Measurements from ENCODE around the gene HEXIM1.
A peak's percentile ranks its signal among the peaks of the same experiment; 100 is the strongest.

Gene HEXIM1

DNA sequence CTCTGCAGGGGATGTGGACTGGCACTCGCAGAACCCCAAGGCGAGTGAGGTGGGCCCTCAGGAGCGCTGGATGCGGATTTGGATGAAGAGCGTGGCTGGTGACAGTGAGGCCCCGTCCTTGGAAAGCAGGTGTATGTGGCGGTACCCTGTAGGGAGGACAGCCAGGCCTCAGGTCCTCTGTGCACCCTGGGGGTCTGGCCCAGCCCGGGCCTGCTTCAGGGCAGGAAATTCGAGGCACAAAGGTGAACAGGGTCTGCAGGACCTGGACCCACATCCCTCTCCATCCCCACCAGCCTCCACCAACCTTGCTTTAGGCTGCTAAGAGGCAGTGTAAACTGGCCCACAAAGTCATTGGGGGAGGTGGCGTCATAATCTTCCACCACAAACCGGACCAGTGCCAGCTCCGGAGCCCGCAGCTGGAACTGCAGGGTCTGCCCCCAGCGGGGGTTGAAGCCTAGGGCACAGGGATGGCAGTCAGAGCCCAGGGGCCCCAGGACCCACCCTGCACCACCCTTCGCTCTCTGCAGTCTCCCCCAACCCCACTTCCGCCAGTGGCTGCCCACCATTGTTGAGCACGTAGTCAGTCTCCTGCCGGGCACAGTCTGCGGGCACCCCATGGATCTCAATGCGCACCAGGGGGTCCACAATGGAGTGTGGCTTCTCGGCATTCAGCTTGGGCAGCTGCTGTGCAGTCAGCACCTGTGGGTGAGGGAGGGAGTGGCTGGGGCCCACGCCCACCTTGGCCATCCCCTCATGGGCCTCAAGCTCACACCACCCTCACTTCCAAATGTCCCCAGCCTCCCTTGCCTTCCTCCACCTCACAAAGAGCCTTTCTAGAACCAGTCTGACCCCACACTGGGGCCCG is 35.5 kb upstream of the HEXIM1 start:
- CTCF ChIA-PET: interaction anchor here (0.9 kb wide), 1 partner anchor 23 kb away, joined by 3 read pairs; the partner anchor contains the start of gene ACBD4
- H3K27ac ChIP-seq: peak overlapping the region; percentile 81
- TF ChIP-seq, protein P1, sequence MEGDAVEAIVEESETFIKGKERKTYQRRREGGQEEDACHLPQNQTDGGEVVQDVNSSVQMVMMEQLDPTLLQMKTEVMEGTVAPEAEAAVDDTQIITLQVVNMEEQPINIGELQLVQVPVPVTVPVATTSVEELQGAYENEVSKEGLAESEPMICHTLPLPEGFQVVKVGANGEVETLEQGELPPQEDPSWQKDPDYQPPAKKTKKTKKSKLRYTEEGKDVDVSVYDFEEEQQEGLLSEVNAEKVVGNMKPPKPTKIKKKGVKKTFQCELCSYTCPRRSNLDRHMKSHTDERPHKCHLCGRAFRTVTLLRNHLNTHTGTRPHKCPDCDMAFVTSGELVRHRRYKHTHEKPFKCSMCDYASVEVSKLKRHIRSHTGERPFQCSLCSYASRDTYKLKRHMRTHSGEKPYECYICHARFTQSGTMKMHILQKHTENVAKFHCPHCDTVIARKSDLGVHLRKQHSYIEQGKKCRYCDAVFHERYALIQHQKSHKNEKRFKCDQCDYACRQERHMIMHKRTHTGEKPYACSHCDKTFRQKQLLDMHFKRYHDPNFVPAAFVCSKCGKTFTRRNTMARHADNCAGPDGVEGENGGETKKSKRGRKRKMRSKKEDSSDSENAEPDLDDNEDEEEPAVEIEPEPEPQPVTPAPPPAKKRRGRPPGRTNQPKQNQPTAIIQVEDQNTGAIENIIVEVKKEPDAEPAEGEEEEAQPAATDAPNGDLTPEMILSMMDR (conservative IDR thresholded peaks at IDR 0.05; ENCODE audit: low read depth): no peak
- POLR2A ChIA-PET (ENCODE audit: low non-redundant PET): no interaction called here
- DNase-seq (ENCODE audit: low spot score): no peak

DNA sequence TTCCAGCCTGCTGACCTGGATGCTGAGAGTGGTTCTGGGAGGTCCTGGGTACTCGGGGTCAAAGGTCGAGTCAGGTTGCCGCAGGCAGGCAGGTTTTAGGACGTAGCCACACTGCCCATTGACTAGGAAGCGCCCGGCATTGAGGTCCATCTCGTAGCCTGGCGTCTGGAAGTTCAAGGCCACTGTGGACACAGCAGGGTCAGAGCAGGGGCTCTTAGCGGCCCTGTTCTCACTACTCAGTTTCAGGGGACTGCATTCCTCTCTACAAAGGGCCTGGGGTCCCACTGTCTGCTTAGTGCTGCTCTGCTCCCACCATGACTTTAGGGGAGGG is 34.9 kb upstream of the HEXIM1 start:
- TF ChIP-seq, protein P1 (conservative IDR thresholded peaks at IDR 0.05; ENCODE audit: low read depth): no peak
- CTCF ChIA-PET: no interaction called here
- peak overlapping the region; percentile 81 for H3K27ac ChIP-seq
- DNase-seq (ENCODE audit: low spot score): no peak
- POLR2A ChIA-PET (ENCODE audit: low non-redundant PET): no interaction called here

DNA sequence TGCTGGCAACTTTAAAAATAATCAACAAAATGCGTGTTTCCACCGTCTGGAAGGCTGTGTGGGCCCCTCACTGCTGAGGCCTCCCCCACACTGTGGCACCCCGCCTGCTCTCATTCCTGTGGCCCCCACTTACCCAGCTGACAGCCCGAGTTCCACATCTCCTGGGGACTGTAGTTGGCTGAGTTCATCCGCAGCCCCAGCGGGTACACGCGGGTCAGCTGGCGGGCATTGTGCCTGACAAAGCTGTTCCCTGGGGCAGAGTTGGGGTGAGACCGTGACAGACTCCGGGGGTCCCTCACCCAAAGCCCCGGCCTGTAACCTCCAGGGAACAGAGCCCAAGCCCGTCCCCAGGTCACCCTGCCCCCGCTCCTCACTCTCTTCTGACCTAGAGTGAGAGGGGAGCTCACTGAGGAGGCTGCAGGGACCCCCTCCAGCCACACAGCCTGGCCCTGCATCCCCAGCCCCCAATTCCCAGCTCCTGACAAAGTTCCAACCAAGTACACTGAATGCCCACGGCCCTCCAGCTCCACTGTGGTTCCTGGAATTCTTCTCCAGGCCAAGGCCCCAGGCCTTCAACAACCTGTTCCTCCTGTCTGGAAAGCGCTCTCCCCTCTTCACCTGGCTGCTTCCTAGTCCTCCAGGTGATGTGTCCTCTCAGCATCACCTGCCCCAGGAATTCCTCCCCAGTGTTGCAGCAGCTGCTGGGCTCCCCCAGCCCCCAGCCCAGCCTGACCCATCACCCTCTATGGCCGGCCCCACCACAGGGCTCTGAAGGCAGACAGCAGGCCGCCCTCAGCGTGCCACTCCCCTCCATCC is 34.0 kb upstream of the HEXIM1 start:
- H3K27ac ChIP-seq: peak overlapping the region; percentile 81
- ChIA-PET POLR2A (ENCODE audit: low non-redundant PET) (no interaction called here), CTCF (interaction anchor here (0.9 to 1.4 kb wide), 2 partner anchors 15 to 21 kb away, joined by 5 to 6 read pairs; no protein-coding TSS in a partner anchor)
- TF ChIP-seq, protein P1 (conservative IDR thresholded peaks at IDR 0.05; ENCODE audit: low read depth): no peak
- DNase-seq (ENCODE audit: low spot score): no peak

DNA sequence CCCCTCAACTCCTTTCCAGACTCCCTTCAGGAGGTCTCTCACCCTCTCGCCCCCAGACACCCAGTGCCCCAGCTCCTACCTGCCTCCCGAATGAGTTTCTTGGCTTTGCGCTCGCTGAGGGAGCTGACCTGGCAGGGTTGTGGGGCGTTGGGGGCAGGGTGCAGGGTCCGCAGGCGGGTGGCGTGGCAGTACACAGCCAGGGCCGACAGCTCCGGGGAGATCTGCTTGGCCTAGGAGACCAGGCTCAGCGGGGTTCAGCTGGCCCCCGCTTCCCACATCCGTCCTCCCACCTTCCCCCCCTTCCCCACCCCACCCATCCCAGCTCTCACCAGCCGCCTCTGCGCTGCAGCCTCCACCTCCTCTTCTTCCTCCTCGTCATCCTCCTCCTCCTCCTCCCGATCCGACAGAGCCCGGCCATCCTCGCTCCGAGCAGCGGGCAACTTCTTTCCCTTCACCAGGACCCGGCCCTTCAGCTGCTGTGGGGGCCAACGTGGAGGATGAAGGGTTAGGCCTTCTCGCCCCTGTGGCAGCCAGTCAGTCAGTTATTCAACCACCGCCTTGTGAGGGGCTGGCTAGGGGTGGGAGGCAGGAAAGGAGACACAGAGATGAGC is 33.2 kb upstream of the HEXIM1 start:
- TF ChIP-seq, protein P1 (conservative IDR thresholded peaks at IDR 0.05; ENCODE audit: low read depth): no peak
- H3K27ac ChIP-seq: peak overlapping the region; percentile 81
- no peak for DNase-seq (ENCODE audit: low spot score)
- ChIA-PET CTCF (interaction anchor here (0.6 to 1.4 kb wide), 4 partner anchors 16 to 336 kb away, joined by 4 to 6 read pairs (median 4); no protein-coding TSS in a partner anchor), POLR2A (ENCODE audit: low non-redundant PET) (interaction anchor here (0.6 kb wide), 1 partner anchor 37 kb away, joined by 5 read pairs; no protein-coding TSS in a partner anchor)

DNA sequence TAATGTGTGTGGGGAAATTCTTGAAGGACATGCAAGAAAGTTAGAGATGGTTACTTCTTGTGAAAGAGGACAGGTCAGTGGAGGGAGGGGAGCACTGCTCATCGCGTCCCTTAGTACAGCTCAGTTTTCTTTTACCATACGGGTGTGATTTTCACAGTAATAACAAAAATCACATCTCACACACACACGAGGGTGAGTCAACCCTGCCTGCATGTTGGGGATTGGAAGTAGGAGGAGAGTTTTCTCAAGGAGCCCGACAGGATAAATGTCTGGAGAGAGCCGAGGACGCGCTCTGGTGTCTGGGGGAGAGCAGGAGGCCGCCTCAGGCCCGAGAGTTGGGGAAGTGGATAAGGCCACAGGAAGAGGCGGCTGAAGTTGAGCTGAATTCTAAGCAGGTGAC is 32.4 kb upstream of the HEXIM1 start:
- ChIA-PET POLR2A (ENCODE audit: low non-redundant PET) (interaction anchor here (0.6 kb wide), 1 partner anchor 36 kb away, joined by 5 read pairs; no protein-coding TSS in a partner anchor), CTCF (interaction anchor here (0.6 to 1.7 kb wide), 3 partner anchors 17 to 184 kb away, joined by 3 to 7 read pairs (median 4); no protein-coding TSS in a partner anchor)
- DNase-seq (ENCODE audit: low spot score): no peak
- peak overlapping the region; percentile 100 for H3K27ac ChIP-seq
- TF ChIP-seq, protein P1 (conservative IDR thresholded peaks at IDR 0.05; ENCODE audit: low read depth): no peak

Data from RWPE1 (cell line).